HG03520 (cell line): Measurements from ENCODE around the gene RNLS.

Experiments
- ATAC-seq: cut with Tn5 transposase; IDR thresholded peaks from one replicate; pipeline ENCODE4 v1.9.1; 2021; ENCODE audit warnings: mild to moderate bottlenecking, moderate library complexity; ENCODE audit not compliant: unreplicated experiment

The RNLS gene

GRCh38 chr10:88347597-88348304 is 235.4 kb downstream of the RNLS start:
- no peak for ATAC-seq

- no peak for ATAC-seq
Observed at GRCh38 chr10:88347022-88347421, 236.1 kb downstream of the RNLS start.

GRCh38 chr10:88346144-88346977 is 236.8 kb downstream of the RNLS start:
- no peak for ATAC-seq

- ATAC-seq = no peak
Observed at GRCh38 chr10:88343761-88344484, 239.2 kb downstream of the RNLS start.

- no peak for ATAC-seq
Observed at GRCh38 chr10:88342733-88343310, 240.3 kb downstream of the RNLS start.

- no peak for ATAC-seq
Observed at GRCh38 chr10:88337134-88337533, 246.0 kb downstream of the RNLS start.

GRCh38 chr10:88336334-88336733 is 246.8 kb downstream of the RNLS start:
- ATAC-seq = no peak

- no peak for ATAC-seq
Observed at GRCh38 chr10:88333248-88333630, 249.9 kb downstream of the RNLS start.

- no peak for ATAC-seq
Observed at GRCh38 chr10:88332503-88333247, 250.4 kb downstream of the RNLS start.

GRCh38 chr10:88330174-88330573 is 252.9 kb downstream of the RNLS start:
- ATAC-seq = no peak

GRCh38 chr10:88322324-88323063 is 260.6 kb downstream of the RNLS start:
- ATAC-seq = no peak

- no peak for ATAC-seq
Observed at GRCh38 chr10:88319960-88320517, 263.1 kb downstream of the RNLS start.

- ATAC-seq = no peak
Observed at GRCh38 chr10:88318803-88319202, 264.3 kb downstream of the RNLS start.

GRCh38 chr10:88317099-88317498 is 266.0 kb downstream of the RNLS start:
- no peak for ATAC-seq

GRCh38 chr10:88316292-88316861 is 266.7 kb downstream of the RNLS start:
- ATAC-seq = no peak

- no peak for ATAC-seq
Observed at GRCh38 chr10:88315755-88316154, 267.4 kb downstream of the RNLS start.

- no peak for ATAC-seq
Observed at GRCh38 chr10:88314362-88314761, 268.8 kb downstream of the RNLS start.

- ATAC-seq = no peak
Observed at GRCh38 chr10:88313878-88314277, 269.2 kb downstream of the RNLS start.

GRCh38 chr10:88312855-88313254 is 270.3 kb downstream of the RNLS start:
- no peak for ATAC-seq
